NCI-H460 (cell line): Measurements from ENCODE around the gene ZCCHC8. TPM values are rescaled to one million over a fixed set of nuclear protein-coding genes. Genes with fewer than 3 reads are reported as not detected.
A peak's percentile ranks its signal among the peaks of the same experiment; 100 is the strongest.
"Not testable (repeated sequence)": the region's sequence is repeated elsewhere in the genome, so short reads cannot be mapped to it uniquely, and the experiment has no call there.

Experiments used
- DNase-seq: peaks from one replicate; pipeline ENCODE4 v3.0.0-alpha.2; 2016; ENCODE audit warnings: low read depth; ENCODE audit errors: extremely low read depth
- small RNA-seq, 2 experiments: library from RNA; depleted of rRNA; stranded (forward); fragments of <200 nt; gene quantifications; one replicate each; pipeline ENCODE3, GENCODE V24; 2014
- total RNA-seq: library from RNA; depleted of rRNA; stranded (reverse); fragments of >200 nt; shearing (Covaris generic); gene quantifications from 2 replicates; pipeline ENCODE4 v1.2.3, GENCODE V29; 2014; rRNA removed

The ZCCHC8 gene
- total RNA-seq, 1 experiment from 2014 or later, result 49.1 TPM

DNA sequence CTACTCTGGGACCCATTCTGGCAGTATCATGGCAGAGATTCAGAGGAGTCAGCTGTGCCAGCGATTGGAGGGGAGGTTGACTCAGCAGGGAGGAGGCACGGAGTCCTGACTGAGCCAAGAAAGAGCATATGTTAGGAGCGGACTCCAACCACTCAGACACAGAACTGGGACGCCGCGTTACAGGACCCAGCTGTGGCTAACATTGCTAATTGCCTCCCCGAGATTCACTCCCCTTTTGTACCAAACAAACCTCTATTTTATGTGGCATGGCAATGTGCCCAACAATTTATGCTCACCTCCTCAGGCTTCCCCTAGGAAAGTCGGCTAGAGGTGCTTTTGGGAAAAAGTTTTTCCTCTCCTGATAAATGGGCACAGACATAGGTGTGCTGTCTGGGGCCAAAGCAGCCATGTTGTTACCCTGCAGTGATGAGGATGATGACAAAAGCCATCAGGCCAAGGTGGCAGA, 63.0 kb downstream of the ZCCHC8 start:
- DNase-seq, result peak; percentile 14

DNA sequence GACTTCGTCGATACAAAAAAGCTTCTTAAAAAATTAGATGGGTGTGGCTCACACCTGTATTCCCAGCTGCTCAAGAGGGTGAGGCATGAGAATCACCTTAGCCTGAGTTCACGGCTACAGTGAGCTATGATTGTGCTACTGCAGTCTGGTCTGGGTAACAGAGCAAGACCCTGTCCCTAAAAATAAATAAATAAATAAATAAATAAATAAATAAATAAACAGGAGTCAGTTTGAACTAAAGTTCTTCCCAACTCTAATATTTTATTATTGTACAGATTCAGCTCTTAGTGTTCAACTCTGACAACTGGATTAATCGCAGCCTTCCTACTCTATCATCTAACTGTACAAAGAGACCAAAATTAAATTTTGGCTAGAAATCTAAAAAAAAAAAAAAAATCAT, 65.5 kb downstream of the ZCCHC8 start:
- no peak for DNase-seq

DNA sequence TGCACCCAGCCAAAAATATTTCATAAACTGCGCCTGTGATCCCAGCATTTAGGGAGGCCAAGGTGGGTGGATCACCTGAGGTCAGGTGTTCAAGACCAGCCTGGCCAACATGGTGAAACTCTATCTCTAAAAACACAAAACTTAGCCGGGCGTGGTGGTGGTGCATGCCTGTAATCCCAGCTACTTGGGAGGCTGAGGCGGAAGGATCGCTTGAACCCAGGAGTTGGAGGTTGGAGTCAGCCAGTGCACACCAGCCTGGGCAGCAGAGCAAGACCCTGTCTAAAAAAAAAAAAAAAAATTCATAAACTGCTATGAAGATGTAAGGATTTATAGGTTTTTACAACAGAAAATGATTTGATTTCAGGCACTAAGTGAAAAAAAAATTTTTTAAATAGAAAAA, 71.7 kb downstream of the ZCCHC8 start:
- DNase-seq, result not testable (repeated sequence)

DNA sequence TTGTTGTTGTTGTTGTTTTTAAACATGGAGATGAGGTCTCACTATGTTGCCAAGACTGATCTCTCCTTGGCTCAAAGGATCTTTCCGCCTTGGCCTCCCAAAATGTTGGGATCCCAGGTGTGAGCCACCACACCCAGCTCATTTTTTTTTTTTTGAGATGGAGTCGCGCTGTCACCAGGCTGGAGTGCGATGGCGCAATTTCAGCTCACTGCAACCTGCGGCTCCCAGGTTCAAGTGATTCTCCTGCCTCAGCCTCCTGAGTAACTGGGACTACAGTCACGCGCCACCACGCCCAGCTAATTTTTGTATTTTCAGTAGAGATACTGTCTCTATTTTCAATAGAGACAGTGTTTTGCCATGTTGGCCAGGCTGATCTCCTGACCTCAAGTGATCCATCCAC, 73.3 kb downstream of the ZCCHC8 start:
- no peak for DNase-seq

DNA sequence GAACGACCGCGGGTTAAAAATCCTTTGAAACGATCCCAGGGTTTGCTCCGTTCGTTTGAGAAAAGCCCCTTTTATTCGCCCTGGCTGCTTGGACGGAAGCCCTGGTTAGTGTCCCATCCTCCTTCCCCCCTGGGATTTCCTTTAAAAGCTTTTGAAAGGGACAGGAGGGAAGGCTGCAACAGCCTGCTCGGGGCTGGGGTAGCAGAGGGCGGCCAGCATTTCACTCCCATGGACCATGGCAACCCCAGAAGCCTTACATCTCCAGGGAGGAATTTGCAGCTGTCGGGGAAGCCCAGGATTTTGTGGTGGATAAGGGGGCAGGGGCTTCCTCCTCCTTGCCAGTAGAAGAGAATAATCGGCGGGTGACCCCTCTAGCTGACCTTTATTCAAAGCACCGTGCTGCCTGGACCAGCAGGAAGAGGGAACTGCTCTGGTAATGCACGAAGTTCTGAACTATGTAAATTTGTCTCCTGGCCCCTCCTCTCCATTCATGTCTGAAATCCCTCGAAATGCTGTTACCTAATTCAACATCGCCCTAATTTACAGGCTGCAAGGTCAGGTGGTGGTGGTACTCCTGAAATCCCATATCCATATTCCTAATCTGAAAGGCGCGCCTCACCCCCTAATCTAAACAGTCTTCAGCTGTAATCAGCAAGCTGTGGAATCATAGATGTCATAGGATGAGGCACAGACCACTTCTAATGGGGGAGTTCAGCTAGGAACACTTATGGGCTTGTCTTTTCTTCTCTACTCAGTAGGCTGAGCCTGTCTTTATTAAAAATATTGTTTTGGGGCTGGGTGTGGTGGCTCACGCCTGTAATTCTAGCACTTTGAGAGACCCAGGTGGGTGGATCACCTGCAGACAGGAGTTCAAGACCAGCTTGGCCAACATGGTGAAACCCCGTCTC, 77.2 kb downstream of the ZCCHC8 start:
- DNase-seq, result peak; percentile 39

DNA sequence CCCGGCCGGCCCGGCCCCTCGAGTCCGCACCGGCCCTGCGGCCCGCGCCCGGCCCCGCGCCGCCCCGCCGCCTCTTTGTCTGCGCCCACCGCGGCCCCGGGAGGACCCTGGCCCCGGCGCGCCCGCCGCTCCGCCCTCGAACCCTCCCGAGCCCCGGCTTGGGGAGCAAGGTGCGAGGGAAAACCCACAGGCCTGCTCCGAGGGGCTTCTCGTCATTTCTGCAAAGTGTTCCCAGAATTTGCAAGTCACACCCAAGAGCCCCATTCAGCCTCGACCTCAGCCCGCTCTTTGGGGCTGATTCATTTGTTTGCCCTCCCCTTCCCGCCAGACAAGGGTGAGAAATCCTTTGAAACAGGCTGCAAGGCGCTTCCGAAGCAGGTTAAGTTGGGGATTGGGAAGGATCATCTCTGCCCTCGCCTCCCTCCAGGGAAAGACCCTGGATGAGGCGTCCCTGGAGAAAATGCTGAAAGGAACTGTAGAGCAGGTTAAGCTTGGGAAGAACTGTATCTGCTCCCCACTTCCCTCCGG, 77.9 kb downstream of the ZCCHC8 start:
- DNase-seq, result peak; percentile 68

DNA sequence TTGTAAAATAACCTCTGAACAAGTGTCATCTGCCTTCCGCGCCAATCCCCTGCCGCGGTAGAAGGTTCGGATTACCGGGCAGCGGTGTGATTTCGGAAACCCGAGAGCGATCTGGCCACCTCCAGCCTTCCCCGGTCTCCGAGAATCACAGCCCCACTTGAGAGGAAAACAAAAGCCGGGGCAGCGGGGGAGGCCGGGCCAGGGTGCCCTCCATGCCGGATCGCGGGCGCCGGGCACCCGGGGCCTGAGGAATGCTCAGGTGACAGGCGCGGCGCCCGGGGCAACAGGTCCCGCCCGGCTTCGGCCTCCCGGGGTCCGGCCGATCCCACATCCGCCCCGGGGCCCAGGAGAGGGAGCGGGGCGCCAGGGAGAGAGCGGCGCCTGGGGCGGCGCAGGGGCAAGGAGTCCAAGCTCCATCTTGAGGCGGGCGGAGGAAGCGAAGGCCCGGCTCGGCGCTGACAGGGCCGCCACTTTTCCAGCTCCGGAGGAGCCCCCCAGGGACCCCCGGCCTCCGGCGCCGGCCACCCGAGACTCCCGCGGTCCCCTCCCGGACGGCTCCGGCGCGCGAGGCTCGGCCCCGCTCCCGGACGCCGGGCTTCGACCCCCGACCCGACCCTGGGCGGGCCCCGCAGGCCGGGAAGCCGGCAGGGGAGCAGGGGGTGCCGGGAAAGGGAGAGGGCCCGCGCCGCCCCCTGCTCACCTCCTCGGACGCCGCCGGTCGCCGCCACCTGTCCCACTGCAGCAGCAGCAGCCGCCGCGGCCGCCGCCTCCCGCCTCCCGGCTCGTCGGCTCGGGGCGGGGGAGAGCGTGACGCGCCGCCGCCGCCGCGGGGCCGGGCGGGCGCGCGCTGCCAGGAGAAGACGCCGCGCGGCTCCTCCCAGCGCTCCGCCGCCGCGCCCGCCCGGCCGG, 78.7 kb downstream of the ZCCHC8 start, which contains the start of gene CLIP1:
TSS of gene CLIP1 (minus strand) at position 849 of the 909 bp plus-strand sequence. CDS start 42,217 bp downstream, outside the sequence.
- peak; percentile 59 for DNase-seq

Small RNAs within 50 kb of the gene (small RNA-seq; reads per million reads assigned to genes)
- gene RF00411, result 0.04 to 0.47 reads per million in 2 experiments

Other genes starting within 250 kb of the ZCCHC8 start
- gene VPS33A, start 234.4 kb downstream of the ZCCHC8 start, total RNA-seq, result 17.3 and 23.6 TPM in 2 replicates
- 106 and 120 TPM in 2 replicates for gene CLIP1, start 78.3 kb downstream of the ZCCHC8 start, total RNA-seq
- 50.3 and 56.6 TPM in 2 replicates for gene RSRC2, start 26.0 kb upstream of the ZCCHC8 start, total RNA-seq
- gene KNTC1, start 26.3 kb upstream of the ZCCHC8 start, total RNA-seq, result 40.7 and 51.0 TPM in 2 replicates
- 0.17 TPM in 2 replicates for gene HCAR2, start 202.4 kb upstream of the ZCCHC8 start, total RNA-seq
- 0.05 TPM in 1 of 2 replicates, not detected in the other for gene HCAR3, start 215.9 kb upstream of the ZCCHC8 start, total RNA-seq
- 0.05 TPM in 1 of 2 replicates, not detected in the other for gene HCAR1, start 229.9 kb upstream of the ZCCHC8 start, total RNA-seq